PC-9 (cell line): Measurements from ENCODE around the gene SERP2.

ENCODE experiments used
- EZH2 ChIP-seq: fragments of 200-600 bp; sonication (generic); IDR thresholded peaks from 2 replicates; pipeline ENCODE4 v1.8.0; 2017; ENCODE audit warnings: antibody characterized with exemption, low read depth
- TF ChIP-seq, protein P1 (sequence below): fragments of 200-600 bp; sonication (generic); conservative IDR thresholded peaks from 2 replicates; pipeline ENCODE4 v1.6.1; 2017; ENCODE audit warnings: mixed run types, antibody characterized with exemption, mild to moderate bottlenecking, moderate library complexity

DNA sequence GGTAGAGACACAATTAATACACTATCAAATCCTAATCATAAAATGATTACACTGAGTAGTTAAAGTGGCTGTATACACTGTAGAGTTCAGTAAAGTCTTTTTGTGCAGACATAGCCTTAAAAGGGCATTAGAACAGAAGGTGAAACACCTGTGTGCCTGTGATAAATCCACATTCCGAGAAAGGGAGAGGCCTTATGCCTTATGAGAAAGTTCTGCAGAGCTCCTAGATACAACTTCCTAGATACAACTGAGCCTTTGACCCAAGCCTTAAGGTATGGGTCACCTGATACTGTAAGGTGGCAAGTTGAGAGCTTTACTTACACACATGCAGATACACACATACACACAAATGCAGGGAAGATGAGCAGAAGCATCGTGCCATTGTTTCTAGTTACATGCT is 6.3 kb downstream of the SERP2 start:
- TF ChIP-seq EZH2 = no peak
- TF ChIP-seq, protein P1, sequence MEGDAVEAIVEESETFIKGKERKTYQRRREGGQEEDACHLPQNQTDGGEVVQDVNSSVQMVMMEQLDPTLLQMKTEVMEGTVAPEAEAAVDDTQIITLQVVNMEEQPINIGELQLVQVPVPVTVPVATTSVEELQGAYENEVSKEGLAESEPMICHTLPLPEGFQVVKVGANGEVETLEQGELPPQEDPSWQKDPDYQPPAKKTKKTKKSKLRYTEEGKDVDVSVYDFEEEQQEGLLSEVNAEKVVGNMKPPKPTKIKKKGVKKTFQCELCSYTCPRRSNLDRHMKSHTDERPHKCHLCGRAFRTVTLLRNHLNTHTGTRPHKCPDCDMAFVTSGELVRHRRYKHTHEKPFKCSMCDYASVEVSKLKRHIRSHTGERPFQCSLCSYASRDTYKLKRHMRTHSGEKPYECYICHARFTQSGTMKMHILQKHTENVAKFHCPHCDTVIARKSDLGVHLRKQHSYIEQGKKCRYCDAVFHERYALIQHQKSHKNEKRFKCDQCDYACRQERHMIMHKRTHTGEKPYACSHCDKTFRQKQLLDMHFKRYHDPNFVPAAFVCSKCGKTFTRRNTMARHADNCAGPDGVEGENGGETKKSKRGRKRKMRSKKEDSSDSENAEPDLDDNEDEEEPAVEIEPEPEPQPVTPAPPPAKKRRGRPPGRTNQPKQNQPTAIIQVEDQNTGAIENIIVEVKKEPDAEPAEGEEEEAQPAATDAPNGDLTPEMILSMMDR = no peak
